Esophagus muscularis mucosa (tissue), 4 donors: ENCODE measurements around the gene PCDHB12. TPM values are rescaled to one million over a fixed set of nuclear protein-coding genes. Genes with fewer than 3 reads are reported as not detected.
"Not testable (repeated sequence)": the region's sequence is repeated elsewhere in the genome, so short reads cannot be mapped to it uniquely, and the experiment has no call there.

Experiments used
- DNase-seq: peaks from one replicate; pipeline ENCODE4 v3.0.0-alpha.2; 2017; ENCODE audit errors: extremely low spot score
- H3K27ac ChIP-seq, 4 donors: fragments of 200-600 bp; sonication (generic); replicated peaks in 1 of 4; 1 replicate in 3 of 4; 2 replicates in 1 of 4; pipeline ENCODE4 v1.5.1; 2016 to 2019; ENCODE audit warnings: mild to moderate bottlenecking in 1 of 4
- H3K27me3 ChIP-seq, 4 donors: fragments of 200-600 bp; sonication (generic); one replicate each; pipeline versions ENCODE4 v1.5.1 to v1.6.0; 2016 to 2019
- H3K36me3 ChIP-seq, 4 donors: fragments of 200-600 bp; sonication (generic); one replicate each; pipeline ENCODE4 v1.5.1; 2016 to 2019
- H3K4me1 ChIP-seq, 4 donors: fragments of 200-600 bp; sonication (generic); one replicate each; pipeline ENCODE4 v1.5.1; 2016 to 2019
- H3K4me3 ChIP-seq, 4 donors: fragments of 200-600 bp; sonication (generic); 1 replicate in 2 of 4; 2 replicates in 2 of 4; pipeline ENCODE4 v1.5.1; 2016 to 2019; ENCODE audit warnings: mild to moderate bottlenecking in 4 of 4, moderate library complexity in 1 of 4
- H3K9me3 ChIP-seq, 4 donors: fragments of 200-600 bp; sonication (generic); 1 replicate in 3 of 4; 2 replicates in 1 of 4; pipeline ENCODE4 v1.5.1; 2016 to 2019
- CTCF ChIP-seq, 3 experiments: fragments of 200-600 bp in 2 of 3; fragments of 450-650 bp in 1 of 3; sonication (generic) in 2 of 3; IDR thresholded peaks; one replicate each; pipeline ENCODE4 v1.5.1; 2017 to 2019; ENCODE audit warnings: antibody characterized with exemption in 3 of 3, mild to moderate bottlenecking in 2 of 3, moderate library complexity in 1 of 3
- EP300 ChIP-seq: sonication (generic); formaldehyde crosslinking; IDR thresholded peaks from one replicate; pipeline ENCODE4 v1.6.1; 2017; ENCODE audit warnings: antibody characterized with exemption
- POLR2A ChIP-seq: fragments of 450-650 bp; IDR thresholded peaks from one replicate; pipeline ENCODE4 v1.6.1; 2017; ENCODE audit warnings: antibody characterized with exemption, moderate library complexity, mild to moderate bottlenecking, low read depth
- POLR2AphosphoS5 ChIP-seq, 2 donors: sonication (generic); formaldehyde crosslinking; IDR thresholded peaks; one replicate each; pipeline ENCODE4 v1.6.1; 2017; ENCODE audit warnings: antibody characterized with exemption in 2 of 2
- WGBS: methylation state at CpG from one replicate; pipeline ENCODE4 v1.1.5; 2018; 5-methylcytosine and 5-hydroxymethylcytosine counted together
- intact Hi-C: fragments of 100-400 bp; cut with DNase I; formaldehyde crosslinking; loops from one replicate; pipeline ENCODE4 v1.15.1; 2023
- total RNA-seq, 4 donors: library from RNA; depleted of rRNA; stranded (reverse); fragments of >200 nt; gene quantifications; one replicate each; pipeline versions ENCODE4 v1.1.0 to v1.2.1, GENCODE V29; 2016

Gene PCDHB12
- total RNA-seq, 4 donors from 2014 or later: 2.2 to 4.3 (median 2.9) TPM

- Histone ChIP-seq H3K9me3 (peaks cover 3 to 94% (median 83%) of the 10 kb centered on the region in 4 donors), H3K27ac (no peak overlapping the region), H3K27me3 (peaks cover 0 to 8% (median 0%) of the 10 kb centered on the region in 4 donors), H3K4me1 (no peaks in the 10 kb centered on the region), H3K4me3 (peak overlapping the region; percentile 24 to 37 (median 34)), H3K36me3 (peaks cover 0 to 5% (median 0%) of the 10 kb centered on the region in 4 donors)
- intact Hi-C loops: no loop called here
- no peak for DNase-seq
- TF ChIP-seq EP300: no peak
- peak in 1 of 3 experiments; percentile 25 for TF ChIP-seq CTCF (IDR thresholded peaks at IDR 0.05)
- no peak for TF ChIP-seq POLR2AphosphoS5 (IDR thresholded peaks at IDR 0.05)
- no peak for TF ChIP-seq POLR2A
- 8% methylated on average over 15 of the region's 15 CpGs for WGBS
These were observed 25.7 kb downstream of the PCDHB12 start for GRCh38 chr5:141234109-141234667.

- H3K36me3 ChIP-seq, intact Hi-C loops, DNase-seq, H3K4me1 ChIP-seq, H3K27me3 ChIP-seq, H3K4me3 ChIP-seq, H3K27ac ChIP-seq: not testable (repeated sequence)
- H3K9me3 ChIP-seq: peaks cover 3 to 100% (median 93%) of the 10 kb centered on the region in 4 donors
- WGBS: 18% methylated on average over 18 of the region's 40 CpGs
These were observed 27.4 kb downstream of the PCDHB12 start for GRCh38 chr5:141235922-141236321.

- DNase-seq: no peak
These were observed 28.2 kb downstream of the PCDHB12 start for GRCh38 chr5:141236516-141237313.

GRCh38 chr5:141241496-141241895 is 33.0 kb downstream of the PCDHB12 start:
- intact Hi-C loops: loop anchor here (10.0 kb wide), 1 partner anchor 323 kb away; no protein-coding TSS in a partner anchor
- Histone ChIP-seq H3K4me1 (no peaks in the 10 kb centered on the region), H3K36me3 (peaks cover 0 to 2% (median 0%) of the 10 kb centered on the region in 4 donors), H3K27ac (no peak overlapping the region), H3K9me3 (peaks cover 12 to 100% (median 97%) of the 10 kb centered on the region in 4 donors), H3K4me3 (no peak overlapping the region), H3K27me3 (peaks cover 0 to 12% (median 0%) of the 10 kb centered on the region in 4 donors)
- TF ChIP-seq POLR2AphosphoS5 (IDR thresholded peaks at IDR 0.05): no peak
- no peak for DNase-seq
- WGBS: 11% methylated on average over 10 of the region's 43 CpGs

More at GRCh38 chr5:141236516-141237313, 28.2 kb downstream of the PCDHB12 start:
- no peak overlapping the region for H3K27ac ChIP-seq
- H3K4me1 ChIP-seq: no peaks in the 10 kb centered on the region
- peaks cover 0 to 5% (median 0%) of the 10 kb centered on the region in 4 donors for H3K36me3 ChIP-seq
- H3K4me3 ChIP-seq: no peak overlapping the region
- TF ChIP-seq CTCF (IDR thresholded peaks at IDR 0.05) (no peak), POLR2A (no peak)
- 23% methylated on average over 19 of the region's 32 CpGs for WGBS
- intact Hi-C loops: no loop called here
- peaks cover 0 to 16% (median 0%) of the 10 kb centered on the region in 4 donors for H3K27me3 ChIP-seq
- peaks cover 10 to 100% (median 94%) of the 10 kb centered on the region in 4 donors for H3K9me3 ChIP-seq

GRCh38 chr5:141245250-141245717 is 36.8 kb downstream of the PCDHB12 start, which contains the start of gene PCDHB15:
Gene PCDHB15 (plus strand): TSS chr5:141245395. CDS start chr5:141245579, 184 bp downstream.
- H3K4me1 ChIP-seq: no peaks in the 10 kb centered on the region
- no peak within 1 kb of the TSS for H3K27ac ChIP-seq
- intact Hi-C loops: loop anchor here (10.0 kb wide), 1 partner anchor 320 kb away; no protein-coding TSS in a partner anchor
- no peak for DNase-seq
- peaks cover 0 to 12% (median 0%) of the 10 kb centered on the region in 4 donors for H3K27me3 ChIP-seq
- peak within 1 kb of the TSS; percentile 31 to 49 (median 36) for H3K4me3 ChIP-seq
- 11% methylated on average over 15 of the region's 16 CpGs for WGBS
- peaks cover 21 to 100% (median 96%) of the 10 kb centered on the region in 4 donors for H3K9me3 ChIP-seq
- TF ChIP-seq CTCF (IDR thresholded peaks at IDR 0.05): peak; percentile 11 to 26 (median 23)
- TF ChIP-seq EP300: no peak
- peaks cover 0 to 13% (median 5%) of the 10 kb centered on the region in 4 donors for H3K36me3 ChIP-seq

- not testable (repeated sequence) for H3K4me3 ChIP-seq, H3K27ac ChIP-seq, DNase-seq, H3K27me3 ChIP-seq, H3K4me1 ChIP-seq
- Histone ChIP-seq H3K9me3 (peaks cover 12 to 100% (median 96%) of the 10 kb centered on the region in 4 donors), H3K36me3 (peaks cover 0 to 13% (median 5%) of the 10 kb centered on the region in 4 donors)
- 63% methylated on average over 7 of the region's 42 CpGs for WGBS
- intact Hi-C loops: loop anchor here (10.0 kb wide), 1 partner anchor 318 kb away; no protein-coding TSS in a partner anchor
These were observed 38.5 kb downstream of the PCDHB12 start for GRCh38 chr5:141246971-141247370.

- H3K4me1 ChIP-seq, H3K27ac ChIP-seq, DNase-seq, H3K4me3 ChIP-seq, H3K27me3 ChIP-seq: not testable (repeated sequence)
- 46% methylated on average over 9 of the region's 34 CpGs for WGBS
- peaks cover 9 to 100% (median 96%) of the 10 kb centered on the region in 4 donors for H3K9me3 ChIP-seq
- intact Hi-C loops: loop anchor here (10.0 kb wide), 1 partner anchor 317 kb away; no protein-coding TSS in a partner anchor
- H3K36me3 ChIP-seq: peaks cover 0 to 13% (median 5%) of the 10 kb centered on the region in 4 donors
These were observed 38.9 kb downstream of the PCDHB12 start for GRCh38 chr5:141247434-141247833.
